Measurements from ENCODE around the gene MAP3K7.

MAP3K7 gene

DNA sequence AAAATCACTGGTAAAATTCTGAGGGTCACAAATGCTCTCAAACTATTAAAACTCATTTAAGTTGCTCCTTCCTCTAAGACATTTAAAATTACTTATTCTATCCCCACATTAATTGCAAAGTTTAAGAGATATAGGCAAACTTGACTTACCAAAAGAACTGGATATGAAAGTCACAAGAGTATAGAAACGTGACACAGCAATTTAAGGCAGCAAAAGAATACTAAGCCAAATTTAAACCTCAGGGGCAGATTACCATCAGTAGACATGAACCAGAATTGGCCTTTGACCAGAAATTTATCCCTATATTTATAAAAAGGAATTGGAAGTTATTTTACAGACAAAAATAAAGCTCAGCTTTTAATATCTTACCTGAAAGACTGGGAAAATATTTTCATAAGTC is 56.0 kb downstream of the MAP3K7 start:
- no peak for DNase-seq (ENCODE audit: low read depth)

DNA sequence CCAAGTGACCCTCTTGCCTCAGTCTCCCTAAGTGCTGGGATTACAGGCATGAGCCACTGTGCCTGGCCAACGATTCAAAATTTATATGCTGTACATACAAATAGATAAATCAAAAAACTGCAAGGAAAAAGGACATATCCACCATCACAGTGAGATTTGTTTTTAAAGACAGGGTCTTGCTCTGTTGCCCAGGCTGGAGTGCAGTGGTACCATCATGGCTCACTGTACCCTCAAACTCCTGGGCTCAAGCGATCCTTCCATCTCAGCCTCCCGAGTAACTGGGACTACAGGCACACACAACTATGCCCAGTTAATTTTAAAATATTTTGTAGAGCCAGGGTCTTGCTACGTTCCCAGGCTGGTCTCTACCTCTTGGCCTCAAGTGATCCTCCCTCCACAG is 61.5 kb downstream of the MAP3K7 start:
- no peak for DNase-seq (ENCODE audit: low read depth)

DNA sequence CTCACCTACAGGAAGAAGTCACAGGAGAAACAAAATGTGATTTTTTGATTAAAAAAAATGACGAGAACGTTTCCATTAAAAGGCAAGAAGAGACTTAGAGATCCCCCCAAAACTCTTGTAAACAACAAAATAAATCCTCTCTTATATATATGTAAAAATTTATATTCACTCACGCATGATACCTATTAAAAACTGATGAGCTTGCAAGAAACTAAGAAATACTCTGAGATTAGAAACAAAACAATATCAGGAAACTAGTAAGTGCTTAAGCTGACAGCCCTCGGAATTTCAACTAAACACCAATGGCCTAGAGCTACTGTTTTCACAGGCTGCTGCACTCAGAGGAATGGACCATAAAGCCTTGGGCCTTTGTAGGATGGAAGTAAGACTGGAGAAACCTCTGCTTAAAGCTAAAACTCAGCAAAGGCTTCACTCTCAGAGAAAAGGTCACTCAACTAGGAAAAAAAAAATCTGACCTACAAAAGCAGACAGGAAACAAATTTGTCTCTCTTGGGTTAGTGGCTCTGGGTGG is 63.0 kb downstream of the MAP3K7 start:
- DNase-seq (ENCODE audit: low read depth): no peak

DNA sequence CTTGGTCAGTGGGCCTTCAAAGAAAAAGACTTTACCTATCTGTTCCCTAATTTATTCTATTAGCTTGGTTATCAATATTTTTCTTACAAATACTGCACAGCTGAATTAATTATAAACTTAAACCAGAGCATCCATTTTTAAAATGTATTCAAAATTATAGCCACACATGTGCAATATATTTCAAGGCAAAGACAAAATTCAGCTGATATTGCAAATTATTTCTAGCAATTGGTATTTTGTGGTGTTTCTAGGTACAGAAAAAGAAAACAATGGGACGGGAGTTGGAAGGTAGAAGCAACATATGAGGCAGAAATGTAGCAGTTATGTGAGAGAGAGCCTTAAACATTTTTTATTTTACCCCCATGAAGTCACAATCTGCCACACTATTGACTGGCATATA is 64.9 kb downstream of the MAP3K7 start:
- no peak for DNase-seq (ENCODE audit: low read depth)

DNA sequence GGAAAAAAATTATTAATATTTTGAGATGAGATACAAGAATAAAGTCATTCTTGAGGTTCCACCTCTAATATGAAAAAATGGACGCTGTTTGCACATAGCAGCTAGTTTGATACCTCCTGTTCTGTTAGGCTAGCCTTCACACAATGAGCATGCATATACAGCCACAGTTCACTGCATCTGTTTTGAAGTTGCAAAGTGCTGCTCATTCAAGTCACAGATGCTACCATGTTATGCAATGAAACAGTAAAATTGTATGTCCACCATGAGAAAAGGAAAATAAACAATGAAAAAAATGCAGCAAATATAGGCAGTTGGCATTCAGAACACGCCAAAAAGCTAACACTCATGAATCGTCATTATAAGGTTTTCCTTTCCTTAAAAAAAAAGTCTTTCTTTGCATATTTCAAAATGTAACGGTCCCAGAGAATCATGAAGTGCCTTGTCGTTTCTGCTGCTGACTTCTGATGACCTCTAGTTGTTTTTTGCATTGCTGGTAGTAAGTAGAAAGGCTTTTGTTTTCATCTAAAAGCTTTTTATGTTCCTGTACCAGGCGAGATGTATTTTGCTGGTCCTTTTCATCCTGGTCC is 70.7 kb downstream of the MAP3K7 start:
- no peak for DNase-seq (ENCODE audit: low read depth)

DNA sequence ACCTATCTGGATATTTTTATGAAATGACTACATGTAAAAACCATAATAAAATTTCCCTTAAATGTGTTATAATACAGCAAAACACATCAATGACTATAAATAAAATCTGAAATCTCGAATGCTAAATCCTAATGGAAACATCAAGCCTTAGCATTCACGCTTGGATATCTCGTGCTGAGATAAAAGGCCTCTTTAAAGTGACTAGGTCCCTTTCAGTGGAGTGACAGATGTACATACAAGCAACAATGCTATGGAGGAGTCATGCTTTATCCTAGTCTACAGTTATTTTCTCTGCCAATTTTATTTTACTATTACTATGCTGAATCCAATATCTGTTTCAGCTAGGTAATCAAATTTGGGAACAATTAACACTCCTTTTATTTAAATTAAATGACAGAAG is 72.4 kb downstream of the MAP3K7 start:
- no peak for DNase-seq (ENCODE audit: low read depth)

DNA sequence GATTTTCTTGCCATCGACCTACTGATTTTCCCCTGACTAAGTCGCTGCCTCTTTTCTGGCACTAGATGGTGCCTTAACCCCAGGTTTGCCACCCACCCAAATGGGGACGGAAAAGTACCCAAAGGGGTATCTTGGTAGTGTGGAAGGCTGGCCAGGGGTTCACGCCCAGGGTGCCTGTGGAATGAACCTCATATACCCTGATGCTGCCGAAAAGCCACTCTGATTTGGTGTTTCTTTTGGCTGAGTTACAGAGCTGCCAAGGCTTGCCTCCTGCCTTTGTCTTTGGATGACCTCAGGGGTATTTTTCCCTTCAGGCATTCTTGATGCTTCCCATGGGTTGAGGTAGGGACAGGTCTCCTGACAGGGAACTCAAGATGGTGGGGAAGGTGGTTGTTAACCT is 78.1 kb downstream of the MAP3K7 start:
- no peak for DNase-seq (ENCODE audit: low read depth)

DNA sequence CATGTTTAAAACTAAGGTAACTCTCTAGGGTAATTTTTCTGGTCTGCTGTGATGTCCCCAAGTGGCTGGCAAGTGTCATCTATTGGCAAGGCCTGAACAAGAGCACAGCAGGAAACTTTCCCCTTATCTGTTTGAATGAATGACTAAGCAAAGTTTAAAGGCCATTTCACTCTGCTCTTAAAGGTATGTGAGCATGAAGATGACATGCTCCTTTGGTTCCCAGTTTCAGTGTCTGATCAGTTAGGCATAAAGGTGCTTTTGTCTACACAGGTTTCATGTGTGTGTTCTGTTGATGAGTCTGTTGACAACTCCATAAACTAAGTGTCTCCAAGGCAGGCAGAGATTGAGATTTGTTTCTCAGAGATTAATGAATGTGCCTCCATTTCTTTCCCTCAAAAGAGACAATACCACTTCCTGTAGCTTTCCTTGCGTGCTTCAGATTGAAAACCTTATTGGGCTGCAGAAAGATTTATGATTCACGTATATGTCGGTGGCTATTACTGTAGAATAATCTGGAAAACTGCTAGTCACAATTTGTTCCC is 83.9 kb downstream of the MAP3K7 start:
- no peak for DNase-seq (ENCODE audit: low read depth)

DNA sequence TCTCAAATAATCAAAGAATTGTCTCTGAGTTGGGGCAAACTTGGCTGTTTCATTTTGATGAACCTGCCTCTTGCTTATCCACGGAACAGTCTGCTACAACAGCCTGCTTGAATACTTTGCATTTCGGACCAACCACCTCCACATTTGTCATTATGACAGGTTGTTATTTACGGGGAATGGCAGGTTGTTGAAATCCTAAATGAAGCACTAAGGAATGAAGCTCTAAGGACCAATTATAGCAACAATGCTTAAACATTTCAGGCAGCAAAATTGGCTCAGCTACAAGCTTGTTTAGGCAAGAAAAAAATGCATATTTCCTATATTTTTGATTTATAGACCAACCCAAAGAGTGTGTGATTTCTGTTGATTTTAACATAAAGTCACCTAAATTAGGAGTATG is 84.5 kb downstream of the MAP3K7 start:
- no peak for DNase-seq (ENCODE audit: low read depth)

DNA sequence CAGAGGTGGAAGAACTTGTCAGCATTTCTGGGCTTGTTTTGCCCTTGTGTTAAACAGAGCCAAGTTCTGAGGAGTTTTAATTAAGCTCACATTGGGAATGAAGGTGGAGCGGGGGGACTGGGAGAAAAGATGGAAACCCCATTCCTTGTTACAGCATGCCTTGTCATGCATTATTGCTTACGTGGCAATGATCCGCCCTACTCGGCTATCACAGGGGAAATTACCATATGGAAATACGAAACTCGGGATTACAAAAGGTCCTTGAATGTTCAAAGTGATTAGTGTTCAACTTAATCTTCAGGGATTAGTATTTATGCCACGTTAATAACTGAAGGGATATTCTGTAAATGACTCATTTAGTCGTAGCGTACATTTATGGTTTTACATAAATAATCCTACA is 86.4 kb downstream of the MAP3K7 start:
- no peak for DNase-seq (ENCODE audit: low read depth)

DNA sequence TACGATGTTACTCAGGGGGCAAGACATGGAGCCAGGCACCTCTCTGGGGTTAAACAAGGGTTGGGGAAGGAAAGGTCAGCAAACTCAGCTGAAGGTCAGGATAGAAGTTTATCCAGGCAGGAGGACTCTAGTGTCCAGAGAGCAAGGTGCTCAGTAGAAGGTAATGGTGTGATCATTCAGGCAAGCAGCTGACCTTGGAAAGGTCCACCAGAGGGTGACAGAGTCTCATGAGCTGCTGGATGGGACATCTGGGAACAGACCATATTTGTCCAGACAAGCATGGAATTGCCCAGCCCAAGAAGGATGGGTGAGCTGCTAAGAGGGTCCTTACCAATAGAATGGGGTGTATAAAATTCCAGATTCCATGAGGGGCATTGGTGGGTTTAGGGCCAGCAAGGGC is 89.5 kb downstream of the MAP3K7 start:
- no peak for DNase-seq (ENCODE audit: low read depth)

DNA sequence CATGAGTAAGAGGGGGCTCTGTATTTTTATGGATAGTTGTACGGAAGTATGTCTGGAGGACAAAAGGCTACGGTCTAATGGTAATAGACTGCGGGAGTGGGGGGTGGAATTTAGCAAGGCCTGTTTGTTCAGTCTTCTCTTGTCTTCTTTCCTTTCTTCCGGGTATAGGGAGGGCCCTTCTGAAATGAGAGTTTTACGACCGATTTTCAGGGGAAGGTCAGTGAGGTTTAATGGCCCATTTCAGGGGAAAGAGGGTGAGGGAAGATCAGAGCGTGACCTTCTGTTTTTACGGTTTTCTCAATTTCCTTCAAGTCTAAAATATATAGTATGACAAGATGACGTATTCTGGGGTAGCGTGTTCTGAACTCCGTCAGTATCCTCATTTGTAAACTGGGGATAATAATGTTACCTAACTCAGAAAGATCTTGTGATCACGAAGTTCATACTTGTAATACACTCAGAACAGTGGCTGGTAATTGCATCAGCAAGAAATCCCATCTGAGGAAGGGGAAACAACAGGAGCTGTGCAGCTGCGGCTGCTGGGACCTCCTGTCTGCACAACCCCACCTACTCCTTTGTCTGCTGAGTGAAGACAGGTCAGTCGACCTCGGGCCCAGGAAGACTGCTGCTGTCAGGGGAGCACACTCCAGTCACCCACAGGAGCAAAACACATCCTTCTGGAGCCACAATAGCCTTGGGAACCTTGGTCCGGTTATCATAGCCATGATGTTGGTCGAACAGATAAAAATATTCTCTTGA is 90.4 kb downstream of the MAP3K7 start:
- DNase-seq (ENCODE audit: low read depth): no peak

DNA sequence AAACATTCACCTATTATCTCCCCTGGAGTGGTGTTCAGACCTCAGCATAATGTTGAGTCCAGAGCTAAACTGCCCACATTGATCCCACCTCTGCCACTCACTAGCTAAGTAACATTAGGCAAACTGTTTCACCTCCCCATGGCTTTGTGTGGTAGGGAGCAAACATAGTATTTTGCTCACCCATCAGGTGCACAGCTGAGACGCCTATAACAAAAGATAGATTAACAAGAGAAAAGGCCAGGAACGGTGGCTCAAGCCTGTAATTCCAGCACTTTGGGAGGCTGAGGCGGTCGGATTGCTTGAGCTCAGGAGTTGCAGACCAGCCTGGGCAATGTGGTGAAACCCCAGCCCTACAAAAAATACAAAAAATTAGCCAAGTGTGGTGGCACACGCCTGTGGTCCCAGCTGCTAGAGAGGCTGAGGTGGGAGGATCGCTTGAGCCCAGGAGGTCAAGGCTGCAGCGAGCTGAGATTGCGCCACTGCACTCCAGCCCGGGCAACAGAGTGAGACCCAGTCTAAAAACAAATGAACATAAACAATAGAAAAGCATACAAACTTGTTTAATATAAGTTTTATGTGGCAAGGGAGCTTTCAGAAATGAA is 91.6 kb downstream of the MAP3K7 start:
- no peak for DNase-seq (ENCODE audit: low read depth)

DNA sequence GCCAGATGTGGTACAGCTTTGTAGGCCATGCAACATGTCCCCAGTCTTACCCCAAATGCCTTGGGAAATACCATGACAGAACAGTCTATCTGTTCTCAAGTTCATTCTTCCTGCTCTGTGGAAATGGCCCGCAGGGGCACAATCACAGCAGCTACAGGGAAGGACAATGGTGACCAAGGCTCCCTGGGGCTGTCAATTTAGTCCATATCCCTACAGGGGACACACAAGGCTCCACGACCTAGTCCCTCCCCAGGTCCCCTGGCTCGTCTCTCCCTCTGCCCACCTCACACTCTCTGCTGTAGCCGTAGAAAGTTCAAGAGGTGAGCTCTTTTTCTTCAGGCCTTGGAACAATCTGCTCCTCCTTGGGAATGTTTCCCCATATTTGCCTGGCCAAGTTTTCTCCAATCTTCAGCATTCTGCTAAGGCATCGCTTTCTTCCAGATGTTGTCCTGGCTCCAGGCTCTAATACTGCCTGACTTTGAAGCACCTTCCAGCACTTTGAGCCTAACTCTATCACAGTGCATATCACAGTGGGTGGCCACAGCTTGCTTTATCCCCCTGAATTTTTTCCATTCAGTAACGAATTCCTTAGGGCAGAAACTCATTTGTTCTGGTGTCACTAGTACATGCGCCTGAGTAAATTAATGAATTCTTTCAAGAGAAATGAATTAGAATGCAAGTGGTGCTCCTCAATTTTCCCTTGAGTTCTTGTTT is 92.6 kb downstream of the MAP3K7 start:
- no peak for DNase-seq (ENCODE audit: low read depth)

DNA sequence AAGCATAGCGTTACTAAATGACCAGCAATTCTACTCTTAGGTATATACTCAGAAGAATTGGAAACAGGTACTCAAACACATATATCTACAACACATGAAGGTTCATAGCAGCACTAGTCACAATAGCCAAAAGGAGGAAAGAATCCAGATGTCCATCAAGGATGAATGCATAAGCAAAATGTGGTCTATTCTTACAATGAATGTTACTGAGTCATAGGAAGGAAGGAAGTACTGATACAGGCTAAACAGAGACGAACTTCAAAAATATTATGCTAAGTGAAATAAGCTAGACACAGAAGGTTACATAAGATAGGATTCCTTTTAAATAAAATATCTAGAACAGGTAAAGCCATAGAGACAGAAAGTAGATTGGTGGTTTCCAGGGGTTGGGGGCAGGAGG is 93.5 kb downstream of the MAP3K7 start:
- no peak for DNase-seq (ENCODE audit: low read depth)

DNA sequence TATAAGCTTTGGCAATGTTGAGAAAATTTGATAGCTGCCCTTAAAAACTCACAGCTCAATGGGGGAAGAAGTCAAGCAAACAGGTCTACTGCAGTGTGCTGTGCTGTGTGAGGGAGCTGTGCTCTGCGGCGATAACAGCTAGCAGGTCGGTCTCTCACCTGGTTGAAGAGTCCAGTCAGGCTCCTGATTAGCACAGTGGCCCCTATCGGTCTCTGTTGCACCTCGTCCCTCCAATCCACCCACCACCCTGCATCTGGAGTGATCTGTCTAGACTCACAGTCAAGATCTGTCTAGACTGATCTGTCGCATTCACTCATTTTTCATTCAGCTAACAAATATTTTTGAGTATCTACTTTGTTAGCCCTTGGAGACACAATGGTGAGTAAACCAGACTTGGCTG is 94.1 kb downstream of the MAP3K7 start:
- DNase-seq (ENCODE audit: low read depth): no peak

DNA sequence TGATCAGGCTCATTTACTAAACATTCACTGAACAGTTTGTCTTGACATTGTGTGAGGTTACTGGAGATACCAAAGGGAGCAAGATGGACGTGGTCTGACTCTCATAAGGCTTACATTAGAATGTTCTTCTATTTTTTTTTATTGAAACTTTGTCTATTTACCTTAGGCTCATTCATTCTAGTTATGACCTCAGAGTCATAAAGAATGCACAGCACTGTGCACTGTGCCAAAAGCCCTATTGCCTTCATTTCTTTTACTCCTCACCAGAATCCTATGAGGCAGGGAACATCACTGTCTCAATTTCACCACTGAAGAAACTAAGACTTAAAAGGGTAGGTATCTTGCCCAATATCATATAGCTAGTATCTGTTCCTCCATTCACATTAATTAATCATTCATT is 94.5 kb downstream of the MAP3K7 start:
- no peak for DNase-seq (ENCODE audit: low read depth)

DNA sequence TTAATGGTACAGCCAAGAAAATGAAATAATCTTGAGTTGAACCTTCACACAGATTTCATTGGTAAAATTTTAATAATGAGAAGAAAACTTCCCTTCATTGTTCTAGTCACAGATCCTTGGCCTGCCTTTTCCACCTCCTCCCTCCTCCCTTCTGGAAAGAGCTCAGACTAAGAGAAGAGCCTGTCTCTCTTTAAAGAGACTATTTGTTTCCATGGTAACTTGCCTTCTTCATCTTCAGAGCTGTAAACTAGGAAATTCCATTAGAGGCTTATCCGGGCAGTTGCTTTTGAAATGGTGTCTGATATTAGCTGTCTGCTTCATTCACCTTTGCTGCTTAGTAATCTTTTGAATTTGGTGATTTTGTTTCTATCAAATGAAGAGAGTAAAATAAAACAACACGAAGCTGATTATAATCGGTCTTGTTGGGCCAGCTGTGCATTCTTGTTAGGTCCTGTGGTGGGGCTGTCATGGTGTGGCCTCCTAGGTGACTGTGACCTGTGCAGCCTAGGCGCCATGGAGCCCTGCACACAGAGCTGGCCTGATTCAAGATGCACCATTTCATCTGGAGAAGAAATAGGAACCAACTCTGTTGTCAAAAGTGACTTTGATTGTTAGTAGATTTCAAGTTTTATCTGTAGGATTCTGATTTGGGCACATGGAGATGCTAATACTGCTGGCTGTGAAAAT is 96.7 kb downstream of the MAP3K7 start:
- no peak for DNase-seq (ENCODE audit: low read depth)

DNA sequence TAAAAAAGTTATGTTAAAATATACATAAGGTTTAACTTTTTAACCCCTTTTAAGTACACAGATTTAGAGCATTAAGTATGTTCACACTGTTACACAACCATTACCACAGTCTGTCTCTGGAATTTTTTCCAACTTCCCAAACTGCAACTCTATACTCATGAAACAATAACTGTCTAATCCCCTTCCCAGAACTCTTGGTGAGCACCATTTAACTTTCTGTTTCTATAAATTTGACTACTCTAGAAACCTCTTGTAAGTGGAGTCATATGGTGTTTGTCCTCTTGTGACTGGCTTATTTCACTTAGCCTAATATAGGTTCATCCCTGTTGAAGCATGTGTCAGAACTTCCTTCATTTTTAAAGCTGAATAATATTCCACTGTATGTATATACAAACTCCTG is 98.1 kb downstream of the MAP3K7 start:
- no peak for DNase-seq (ENCODE audit: low read depth)

DNA sequence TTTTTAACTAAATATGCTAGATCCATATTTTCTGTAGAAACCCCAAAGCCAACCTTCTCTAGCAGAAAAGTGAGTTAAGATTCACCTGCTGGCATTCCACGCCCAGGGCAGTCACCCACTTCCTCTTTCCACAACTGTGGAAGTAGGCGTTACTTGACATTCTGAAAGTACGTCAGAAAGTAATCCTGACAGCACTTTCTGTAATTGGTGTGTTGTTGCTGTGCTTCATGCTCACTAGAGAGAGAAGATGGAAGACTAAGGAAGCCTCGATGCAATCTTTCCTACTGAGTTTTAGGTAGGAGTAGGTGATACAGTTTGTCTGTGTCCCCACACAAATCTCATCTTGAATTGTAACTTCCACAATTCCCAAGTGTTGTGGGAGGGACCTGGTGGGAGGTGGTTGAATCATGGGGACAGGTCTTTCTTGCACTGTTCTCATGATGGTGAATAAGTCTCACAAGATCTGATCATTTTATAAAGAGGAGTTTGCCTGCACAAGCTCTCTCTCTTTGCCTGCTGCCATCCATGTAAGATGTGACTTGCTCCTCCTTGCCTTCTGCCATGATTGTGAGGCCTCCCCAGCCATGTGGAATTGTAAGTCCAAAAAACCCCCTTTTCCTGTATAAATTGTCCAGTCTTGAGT is 101.1 kb downstream of the MAP3K7 start:
- DNase-seq (ENCODE audit: low read depth): no peak

DNA sequence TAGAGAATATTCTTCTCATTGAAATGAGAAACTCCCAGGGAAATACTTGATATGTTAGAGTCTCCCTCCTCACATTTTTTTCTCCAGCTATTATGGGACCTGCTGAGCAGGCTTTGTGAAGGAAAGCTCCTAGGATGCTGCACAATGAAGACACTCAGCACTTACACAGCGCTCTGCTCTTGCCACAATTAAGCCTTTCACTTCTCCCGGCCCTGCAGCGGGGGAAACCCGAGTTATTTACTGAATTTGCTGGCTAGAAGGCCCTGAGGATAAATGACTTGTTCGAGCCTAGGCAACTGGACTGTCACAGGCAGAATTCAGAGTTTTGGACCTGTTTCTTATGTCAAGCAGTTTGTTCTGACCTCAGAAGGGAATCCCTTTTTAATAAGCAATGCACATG is 102.0 kb downstream of the MAP3K7 start:
- DNase-seq (ENCODE audit: low read depth): no peak
